Stimulated activated CD8-positive, alpha-beta memory T cell treated with anti-CD3 and anti-CD28 coated beads, Interleukin-4, amount 100 ng/mL, for 4 hours (primary cell): ENCODE data around the gene KLHL17.
"Not testable (repeated sequence)": the region's sequence is repeated elsewhere in the genome, so short reads cannot be mapped to it uniquely, and the experiment has no call there.

Experiments
- DNase-seq, 2 donors: peaks; one replicate each; pipeline ENCODE4 v3.0.0-alpha.2; 2020; ENCODE audit warnings: low read depth in 2 of 2, low spot score in 1 of 2

Gene KLHL17

DNA sequence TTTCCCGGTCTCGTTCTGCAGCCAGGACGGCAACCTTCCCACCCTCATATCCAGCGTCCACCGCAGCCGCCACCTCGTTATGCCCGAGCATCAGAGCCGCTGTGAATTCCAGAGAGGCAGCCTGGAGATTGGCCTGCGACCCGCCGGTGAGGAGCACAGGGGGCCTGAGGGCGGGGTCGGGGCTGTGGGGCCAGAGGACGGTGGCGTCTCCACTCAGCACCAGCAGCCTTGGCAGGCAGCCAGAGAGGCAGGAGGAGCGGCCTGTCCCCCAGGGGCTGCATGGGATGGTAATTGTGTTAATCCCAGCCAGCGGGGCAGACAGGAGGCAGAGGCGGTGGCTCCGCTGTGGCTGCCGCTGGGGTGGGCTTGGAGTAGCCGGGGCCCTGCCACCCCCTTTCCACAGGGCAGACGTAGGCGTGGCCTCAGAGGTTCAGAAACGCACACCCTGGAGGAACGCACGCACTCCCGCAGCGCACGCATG lies 24.6 kb upstream of the KLHL17 start:
- no peak for DNase-seq

GRCh38 chr1:936348-937264 lies 23.8 kb upstream of the KLHL17 start:
- DNase-seq, result no peak

GRCh38 chr1:937521-937920 lies 22.9 kb upstream of the KLHL17 start:
- no peak for DNase-seq

GRCh38 chr1:938088-938683 lies 22.2 kb upstream of the KLHL17 start:
- DNase-seq, result no peak

DNA sequence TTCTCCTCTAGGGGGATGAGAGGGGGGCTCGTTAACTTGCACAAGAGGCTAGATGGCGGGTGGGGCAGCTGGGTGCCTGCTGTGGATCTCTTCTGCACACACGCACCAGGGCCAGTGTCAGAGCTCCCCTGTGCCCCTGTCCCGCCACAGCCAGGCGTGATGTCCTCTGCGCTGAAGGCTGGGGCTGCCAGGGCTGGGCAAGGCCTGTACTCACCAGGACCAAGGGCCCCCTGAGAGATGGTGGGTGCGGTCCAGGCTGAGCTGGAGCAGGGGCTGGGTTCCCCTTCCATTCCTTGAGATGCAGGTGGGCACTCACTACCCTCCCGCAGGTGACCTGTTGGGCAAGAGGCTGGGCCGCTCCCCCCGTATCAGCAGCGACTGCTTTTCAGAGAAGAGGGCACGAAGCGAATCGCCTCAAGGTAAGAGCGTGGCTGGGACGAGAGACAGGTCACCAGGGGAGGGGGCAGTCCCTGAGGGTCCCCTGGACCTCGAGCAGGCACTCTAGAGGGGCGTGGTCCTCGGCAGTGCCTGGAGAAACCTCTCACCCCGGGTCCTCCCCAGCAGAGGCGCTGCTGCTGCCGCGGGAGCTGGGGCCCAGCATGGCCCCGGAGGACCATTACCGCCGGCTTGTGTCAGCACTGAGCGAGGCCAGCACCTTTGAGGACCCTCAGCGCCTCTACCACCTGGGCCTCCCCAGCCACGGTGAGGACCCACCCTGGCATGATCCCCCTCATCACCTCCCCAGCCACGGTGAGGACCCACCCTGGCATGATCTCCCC lies 21.5 kb upstream of the KLHL17 start:
- no peak for DNase-seq

DNA sequence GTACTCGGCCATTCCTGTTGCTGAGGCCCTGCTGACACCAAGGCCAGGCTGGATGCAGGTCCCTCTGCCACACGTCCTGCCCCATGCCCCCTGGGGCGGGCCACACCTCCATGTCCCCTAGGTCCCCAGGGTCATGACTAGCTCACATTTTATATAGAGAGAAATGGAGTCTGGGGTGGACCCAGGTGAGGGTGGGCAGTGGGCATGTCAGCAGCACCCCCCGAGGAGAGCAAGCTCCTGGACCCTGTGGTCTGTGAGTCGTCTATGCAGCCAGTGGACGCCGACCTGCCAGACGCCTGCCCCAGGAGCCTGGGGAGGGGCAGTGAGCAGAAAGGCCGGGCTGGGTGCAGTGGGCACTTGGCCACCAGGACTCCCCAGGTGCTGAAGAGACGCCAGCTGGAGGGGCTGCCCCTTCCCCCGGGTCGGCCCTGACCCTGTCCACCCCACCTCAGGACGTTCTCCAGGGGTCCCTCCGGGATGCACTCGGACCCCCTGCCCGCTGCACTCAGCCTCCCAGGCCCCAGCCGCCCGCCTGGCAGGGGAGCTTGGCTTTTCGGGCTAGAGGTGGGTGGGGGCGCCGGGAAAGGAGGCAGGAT lies 20.8 kb upstream of the KLHL17 start:
- no peak for DNase-seq

DNA sequence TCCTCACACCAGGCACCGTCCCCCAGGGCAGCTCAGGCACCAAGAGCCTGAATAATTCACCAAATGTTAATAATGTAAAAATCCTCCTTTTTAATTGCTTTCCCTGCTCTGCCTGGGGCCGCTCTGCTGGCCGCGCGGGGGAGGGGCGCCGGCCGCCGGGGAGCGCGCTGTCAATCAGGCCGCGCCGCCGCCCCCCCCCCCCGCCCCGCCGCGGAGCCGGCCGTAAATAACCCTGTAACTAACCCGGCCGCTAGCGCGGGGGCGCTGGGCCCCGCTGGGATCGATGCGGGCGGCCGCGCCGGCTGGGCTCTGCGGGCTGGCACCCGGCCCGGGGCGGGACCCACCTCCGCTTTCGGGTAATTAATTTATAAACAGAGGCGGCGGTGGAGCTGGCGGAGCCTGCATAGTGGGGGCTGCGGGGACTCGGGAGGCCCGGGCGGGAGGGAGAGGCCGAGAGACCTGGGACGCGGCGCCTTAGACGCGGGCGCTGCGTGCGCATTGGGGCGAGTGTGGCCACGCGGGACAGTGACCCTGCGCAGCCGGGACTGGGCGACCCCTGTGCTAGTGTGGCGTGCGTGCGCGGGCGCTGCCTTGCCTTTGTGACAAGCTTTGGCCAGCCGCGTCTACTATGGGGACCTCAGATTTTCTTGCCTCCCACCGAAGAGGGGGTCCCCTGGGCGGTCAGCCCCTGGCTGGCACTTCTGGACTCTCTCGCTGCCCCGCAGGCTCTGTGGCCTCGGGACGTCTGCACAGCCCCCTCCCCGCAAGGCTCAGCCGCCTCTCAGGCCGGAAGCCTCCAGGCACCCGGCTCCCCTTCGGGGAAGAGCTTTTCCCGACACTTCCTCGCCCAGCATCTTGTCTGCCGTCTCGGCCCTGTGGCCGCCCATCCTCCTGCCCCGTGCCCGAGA lies 20.0 kb upstream of the KLHL17 start:
- DNase-seq, result no peak

- DNase-seq, result no peak
Observed at GRCh38 chr1:941015-941587, 19.3 kb upstream of the KLHL17 start.

- DNase-seq, result no peak
Observed at GRCh38 chr1:941588-942383, 18.6 kb upstream of the KLHL17 start.

- no peak for DNase-seq
Observed at GRCh38 chr1:942411-942821, 18.0 kb upstream of the KLHL17 start.

DNA sequence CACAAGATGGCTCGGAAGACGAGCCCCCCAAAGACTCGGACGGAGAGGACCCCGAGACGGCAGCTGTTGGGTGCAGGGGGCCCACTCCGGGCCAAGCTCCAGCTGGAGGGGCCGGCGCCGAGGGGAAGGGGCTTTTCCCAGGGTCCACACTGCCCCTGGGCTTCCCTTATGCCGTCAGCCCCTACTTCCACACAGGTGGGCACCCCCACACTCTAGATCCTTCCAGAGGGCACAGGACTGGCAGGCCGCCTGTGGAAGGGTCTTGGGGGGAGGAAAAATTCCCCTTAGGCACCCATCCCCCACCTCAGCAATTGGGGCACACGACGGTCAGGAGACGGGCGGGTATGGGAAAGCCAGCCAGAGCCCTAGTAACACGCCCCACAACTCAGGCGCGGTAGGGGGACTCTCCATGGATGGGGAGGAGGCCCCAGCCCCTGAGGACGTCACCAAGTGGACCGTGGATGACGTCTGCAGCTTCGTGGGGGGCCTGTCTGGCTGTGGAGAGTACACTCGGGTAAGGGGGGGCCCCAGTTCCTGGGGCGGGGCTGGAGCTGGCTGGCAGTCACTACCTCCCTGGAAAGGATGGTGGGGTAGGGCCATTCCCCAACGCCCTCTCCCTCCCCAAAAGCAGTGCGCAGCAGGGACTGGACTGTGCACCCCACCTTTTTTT lies 17.4 kb upstream of the KLHL17 start:
- no peak for DNase-seq

DNA sequence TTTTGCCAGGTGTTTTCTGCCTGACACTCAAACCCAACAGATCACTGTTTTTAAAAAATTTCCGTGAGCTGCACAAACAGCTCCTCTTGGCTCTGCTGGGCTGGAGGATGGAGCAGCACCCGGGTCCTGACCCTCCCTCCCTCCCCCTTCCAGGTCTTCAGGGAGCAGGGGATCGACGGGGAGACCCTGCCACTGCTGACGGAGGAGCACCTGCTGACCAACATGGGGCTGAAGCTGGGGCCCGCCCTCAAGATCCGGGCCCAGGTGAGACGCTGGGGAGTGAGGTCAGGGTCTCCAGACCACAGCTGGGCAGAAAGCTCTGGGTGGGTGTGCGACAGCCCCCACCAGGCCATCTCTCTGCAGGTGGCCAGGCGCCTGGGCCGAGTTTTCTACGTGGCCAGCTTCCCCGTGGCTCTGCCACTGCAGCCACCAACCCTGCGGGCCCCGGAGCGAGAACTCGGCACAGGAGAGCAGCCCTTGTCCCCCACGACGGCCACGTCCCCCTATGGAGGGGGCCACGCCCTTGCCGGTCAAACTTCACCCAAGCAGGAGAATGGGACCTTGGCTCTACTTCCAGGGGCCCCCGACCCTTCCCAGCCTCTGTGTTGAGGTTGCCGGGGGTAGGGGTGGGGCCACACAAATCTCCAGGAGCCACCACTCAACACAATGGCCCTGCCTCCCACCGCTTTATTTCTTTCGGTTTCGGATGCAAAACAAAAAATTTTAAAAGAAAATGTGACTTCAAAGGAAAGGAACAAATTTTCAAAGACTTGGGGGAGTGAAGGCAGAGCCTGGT lies 16.6 kb upstream of the KLHL17 start:
- DNase-seq, result no peak

- no peak for DNase-seq
Observed at GRCh38 chr1:944341-945325, 15.8 kb upstream of the KLHL17 start.

- no peak for DNase-seq
Observed at GRCh38 chr1:945688-946556, 14.5 kb upstream of the KLHL17 start.

GRCh38 chr1:946811-947210 lies 13.6 kb upstream of the KLHL17 start:
- DNase-seq, result not testable (repeated sequence)

GRCh38 chr1:947958-948357 lies 12.4 kb upstream of the KLHL17 start:
- no peak for DNase-seq
